HEK293 (cell line): Measurements from ENCODE around the gene SPTLC1.

ENCODE experiments used
- CTCF ChIP-seq: fragments of 450-650 bp; formaldehyde crosslinking; IDR thresholded peaks from 2 replicates; pipeline ENCODE4 v1.5.1; 2016; ENCODE audit warnings: missing biosample characterization, missing genetic modification characterization
- KLF9 ChIP-seq: fragments of 450-650 bp; formaldehyde crosslinking; IDR thresholded peaks from 2 replicates; pipeline ENCODE4 v1.5.1; 2016; ENCODE audit warnings: missing biosample characterization, missing genetic modification characterization, low read depth
- ZBTB49 ChIP-seq: fragments of 450-650 bp; formaldehyde crosslinking; IDR thresholded peaks from 2 replicates; pipeline ENCODE4 v1.5.1; 2016; ENCODE audit warnings: missing biosample characterization, missing genetic modification characterization, low read depth
- ZNF121 ChIP-seq: fragments of 450-650 bp; formaldehyde crosslinking; IDR thresholded peaks from 2 replicates; pipeline ENCODE4 v1.5.1; 2016; ENCODE audit warnings: missing biosample characterization, missing genetic modification characterization
- ZNF311 ChIP-seq: fragments of 450-650 bp; formaldehyde crosslinking; IDR thresholded peaks from 2 replicates; pipeline ENCODE4 v1.5.1; 2017; ENCODE audit warnings: missing biosample characterization, missing genetic modification characterization, borderline replicate concordance

GRCh38 chr9:91992461-91993041, 122.7 kb downstream of the SPTLC1 start:
- TF ChIP-seq ZNF121 (tag by site-specific recombination) (no peak), CTCF (tag by site-specific recombination) (no peak), ZBTB49 (tag by site-specific recombination) (no peak), KLF9 (tag by site-specific recombination) (no peak), ZNF311 (tag by site-specific recombination) (no peak)
